Neuron (in vitro differentiated cells): ENCODE results near the gene POFUT1.

Source experiments
- H2AFZ ChIP-seq: one replicate; pipeline ENCODE4 v1.6.1; 2013; ENCODE audit warnings: low read depth, mild to moderate bottlenecking, inconsistent platforms, low read length, moderate library complexity
- H3K27me3 ChIP-seq: one replicate; pipeline ENCODE4 v1.6.1; 2013; ENCODE audit warnings: low read length; ENCODE audit not compliant: insufficient read depth
- H3K36me3 ChIP-seq: one replicate; pipeline ENCODE4 v1.6.1; 2013; ENCODE audit warnings: low read length; ENCODE audit not compliant: insufficient read depth
- H3K4me1 ChIP-seq: one replicate; pipeline ENCODE4 v1.6.1; 2013; ENCODE audit warnings: low read length; ENCODE audit not compliant: insufficient read depth
- H3K4me3 ChIP-seq: 2 replicates; pipeline ENCODE4 v1.5.1; 2013; ENCODE audit warnings: mild to moderate bottlenecking, low read length, moderate library complexity
- H3K9me3 ChIP-seq: one replicate; pipeline ENCODE4 v1.6.1; 2013; ENCODE audit warnings: low read length

Gene POFUT1

GRCh38 chr20:32179515-32179914, 28.2 kb upstream of the POFUT1 start:
- Histone ChIP-seq H3K4me1 (no peaks in the 10 kb centered on the region), H2AFZ (no peak overlapping the region), H3K27me3 (no peaks in the 10 kb centered on the region), H3K36me3 (no peaks in the 10 kb centered on the region), H3K4me3 (no peak overlapping the region), H3K9me3 (no peaks in the 10 kb centered on the region)

- no peak overlapping the region for H2AFZ ChIP-seq
- H3K9me3 ChIP-seq = no peaks in the 10 kb centered on the region
- no peaks in the 10 kb centered on the region for H3K27me3 ChIP-seq
- no peaks in the 10 kb centered on the region for H3K4me1 ChIP-seq
- no peaks in the 10 kb centered on the region for H3K36me3 ChIP-seq
- H3K4me3 ChIP-seq = no peak overlapping the region
Observed at GRCh38 chr20:32179934-32180333, 27.7 kb upstream of the POFUT1 start.

GRCh38 chr20:32181606-32182005, 26.1 kb upstream of the POFUT1 start:
- H3K27me3 ChIP-seq = no peaks in the 10 kb centered on the region
- no peaks in the 10 kb centered on the region for H3K36me3 ChIP-seq
- H2AFZ ChIP-seq = no peak overlapping the region
- H3K4me1 ChIP-seq = no peaks in the 10 kb centered on the region
- no peak overlapping the region for H3K4me3 ChIP-seq
- H3K9me3 ChIP-seq = no peaks in the 10 kb centered on the region

GRCh38 chr20:32183947-32184635, 23.6 kb upstream of the POFUT1 start:
- H3K4me1 ChIP-seq = no peaks in the 10 kb centered on the region
- no peaks in the 10 kb centered on the region for H3K27me3 ChIP-seq
- peaks cover 2% of the 10 kb centered on the region for H3K9me3 ChIP-seq
- H2AFZ ChIP-seq = no peak overlapping the region
- no peak overlapping the region for H3K4me3 ChIP-seq
- H3K36me3 ChIP-seq = no peaks in the 10 kb centered on the region

- Histone ChIP-seq H3K4me3 (no peak overlapping the region), H3K4me1 (peaks cover 2% of the 10 kb centered on the region), H3K9me3 (peaks cover 6% of the 10 kb centered on the region), H3K36me3 (no peaks in the 10 kb centered on the region), H2AFZ (no peak overlapping the region), H3K27me3 (no peaks in the 10 kb centered on the region)
Observed at GRCh38 chr20:32184961-32185603, 22.6 kb upstream of the POFUT1 start.

- Histone ChIP-seq H3K36me3 (no peaks in the 10 kb centered on the region), H3K9me3 (peaks cover 6% of the 10 kb centered on the region), H3K4me1 (peaks cover 2% of the 10 kb centered on the region), H3K27me3 (no peaks in the 10 kb centered on the region), H2AFZ (no peak overlapping the region), H3K4me3 (no peak overlapping the region)
Observed at GRCh38 chr20:32186506-32186905, 21.2 kb upstream of the POFUT1 start.

GRCh38 chr20:32188376-32189122, 19.1 kb upstream of the POFUT1 start:
- Histone ChIP-seq H3K4me1 (peaks cover 2% of the 10 kb centered on the region), H3K4me3 (no peak overlapping the region), H3K27me3 (no peaks in the 10 kb centered on the region), H3K36me3 (peaks cover 9% of the 10 kb centered on the region), H2AFZ (no peak overlapping the region), H3K9me3 (peaks cover 6% of the 10 kb centered on the region)

GRCh38 chr20:32189123-32189410, 18.6 kb upstream of the POFUT1 start:
- Histone ChIP-seq H3K9me3 (peaks cover 6% of the 10 kb centered on the region), H3K27me3 (no peaks in the 10 kb centered on the region), H3K4me1 (peaks cover 2% of the 10 kb centered on the region), H3K36me3 (peaks cover 13% of the 10 kb centered on the region), H2AFZ (no peak overlapping the region), H3K4me3 (no peak overlapping the region)

- Histone ChIP-seq H3K9me3 (peaks cover 6% of the 10 kb centered on the region), H3K4me3 (peak overlapping the region; percentile 41), H3K36me3 (peaks cover 20% of the 10 kb centered on the region)
Observed at GRCh38 chr20:32189691-32190615, 17.7 kb upstream of the POFUT1 start.

GRCh38 chr20:32190616-32191415, 16.9 kb upstream of the POFUT1 start:
- H2AFZ ChIP-seq = no peak overlapping the region
- peaks cover 6% of the 10 kb centered on the region for H3K9me3 ChIP-seq
- peak overlapping the region; percentile 41 for H3K4me3 ChIP-seq
- peaks cover 2% of the 10 kb centered on the region for H3K4me1 ChIP-seq
- peaks cover 29% of the 10 kb centered on the region for H3K36me3 ChIP-seq
- no peaks in the 10 kb centered on the region for H3K27me3 ChIP-seq

More at GRCh38 chr20:32189691-32190615, 17.7 kb upstream of the POFUT1 start:
- H3K4me1 ChIP-seq = peaks cover 2% of the 10 kb centered on the region
- no peak overlapping the region for H2AFZ ChIP-seq
- H3K27me3 ChIP-seq = no peaks in the 10 kb centered on the region

GRCh38 chr20:32191422-32191821, 16.3 kb upstream of the POFUT1 start:
- Histone ChIP-seq H3K9me3 (peaks cover 6% of the 10 kb centered on the region), H3K4me1 (peaks cover 2% of the 10 kb centered on the region), H3K27me3 (no peaks in the 10 kb centered on the region), H3K36me3 (peaks cover 34% of the 10 kb centered on the region), H3K4me3 (no peak overlapping the region), H2AFZ (no peak overlapping the region)

GRCh38 chr20:32191873-32192272, 15.8 kb upstream of the POFUT1 start:
- Histone ChIP-seq H3K9me3 (peaks cover 6% of the 10 kb centered on the region), H3K4me3 (no peak overlapping the region), H3K4me1 (peaks cover 2% of the 10 kb centered on the region), H3K27me3 (no peaks in the 10 kb centered on the region), H2AFZ (no peak overlapping the region), H3K36me3 (peaks cover 38% of the 10 kb centered on the region)
